ENCODE data around the gene BCL11B. TPM values are rescaled to one million over a fixed set of nuclear protein-coding genes. Genes with fewer than 3 reads are reported as not detected.

BCL11B gene
- polyA plus RNA-seq, 5 donors = 2.6 to 3.4 (median 3.1) TPM

- DNase-seq = no peak
Measured at GRCh38 chr14:99159341-99160340, 112.4 kb downstream of the BCL11B start.

GRCh38 chr14:99158646-99159165 lies 113.3 kb downstream of the BCL11B start:
- DNase-seq = no peak

DNA sequence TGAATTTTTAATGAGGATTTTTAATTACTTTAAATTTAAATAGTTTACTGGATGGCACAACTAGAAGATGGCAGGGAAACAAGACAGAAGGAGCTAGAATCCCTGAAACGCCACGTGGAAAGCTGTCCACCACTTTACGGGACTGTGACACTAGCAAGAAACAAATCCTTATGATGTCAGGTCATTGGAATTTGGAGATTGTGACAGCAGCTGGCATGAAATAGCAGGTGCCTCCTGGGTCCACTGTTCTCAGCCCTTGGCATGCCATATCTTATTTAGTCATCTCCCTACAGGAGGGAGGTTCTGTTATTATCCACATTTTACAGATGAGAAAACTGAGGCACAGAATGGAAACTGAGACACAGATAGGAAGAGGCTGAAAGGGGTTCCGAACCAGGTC lies 113.8 kb downstream of the BCL11B start:
- DNase-seq = no peak

GRCh38 chr14:99157676-99158075 lies 114.3 kb downstream of the BCL11B start:
- no peak for DNase-seq

DNA sequence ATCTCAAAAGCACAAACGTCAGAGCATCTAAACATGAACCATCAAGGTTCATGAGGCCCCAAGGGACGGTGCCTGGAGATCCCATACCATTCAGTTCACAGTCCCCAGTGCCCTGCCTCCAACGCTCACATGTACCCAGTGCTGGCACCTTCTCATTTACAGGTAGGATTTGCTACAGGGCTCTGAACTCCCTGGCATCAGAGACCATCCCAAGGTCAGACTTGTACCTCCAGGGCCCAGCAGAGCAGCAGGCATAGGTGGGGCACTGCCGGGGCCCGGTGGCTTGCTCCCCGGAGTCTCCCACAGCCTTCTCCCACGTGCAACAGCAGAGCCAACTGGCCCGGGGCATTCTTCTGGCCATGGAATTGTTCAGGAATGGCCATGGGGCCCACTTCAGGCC lies 114.8 kb downstream of the BCL11B start:
- DNase-seq = no peak

DNA sequence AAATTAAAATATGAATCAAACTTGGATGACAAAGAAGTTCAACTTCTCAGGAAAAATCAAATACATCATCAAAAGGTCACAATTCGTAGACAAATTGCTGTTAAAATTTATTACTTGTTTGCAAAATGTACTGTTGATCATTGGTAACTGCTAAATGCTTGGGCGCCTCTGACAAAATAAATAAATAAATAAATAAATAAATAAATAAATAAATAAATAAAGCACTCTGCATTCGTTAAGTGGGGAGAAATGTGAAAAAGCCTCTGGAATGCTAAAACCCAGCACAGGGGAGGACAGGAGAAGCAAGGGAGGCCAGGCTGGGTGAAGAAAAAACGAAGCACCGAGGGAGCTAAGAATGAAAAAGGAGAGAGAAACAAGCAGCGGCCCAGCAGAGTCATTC lies 115.2 kb downstream of the BCL11B start:
- no peak for DNase-seq

- DNase-seq = no peak
Measured at GRCh38 chr14:99156090-99156425, 115.9 kb downstream of the BCL11B start.

- no peak for DNase-seq
Measured at GRCh38 chr14:99155173-99156089, 116.6 kb downstream of the BCL11B start.

DNA sequence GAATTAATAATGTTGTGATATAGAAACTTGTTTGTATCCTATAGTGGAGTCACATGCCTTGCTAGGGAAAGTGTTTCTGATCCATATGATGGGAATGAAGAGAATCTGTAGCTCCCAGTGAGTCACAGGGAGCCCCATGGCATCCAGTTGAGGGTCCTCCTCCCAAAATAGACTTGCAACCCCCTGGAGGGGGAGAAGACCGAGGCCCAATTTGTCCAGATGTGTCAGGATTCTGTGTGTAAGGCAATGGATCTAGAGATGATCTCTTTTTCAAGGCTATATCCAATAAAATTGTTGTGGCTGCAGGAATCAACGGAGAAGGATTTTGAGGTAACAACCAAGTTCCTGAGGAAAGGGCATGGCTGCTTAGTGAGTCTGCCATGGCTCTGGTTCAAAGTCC lies 121.8 kb downstream of the BCL11B start:
- no peak for DNase-seq

DNA sequence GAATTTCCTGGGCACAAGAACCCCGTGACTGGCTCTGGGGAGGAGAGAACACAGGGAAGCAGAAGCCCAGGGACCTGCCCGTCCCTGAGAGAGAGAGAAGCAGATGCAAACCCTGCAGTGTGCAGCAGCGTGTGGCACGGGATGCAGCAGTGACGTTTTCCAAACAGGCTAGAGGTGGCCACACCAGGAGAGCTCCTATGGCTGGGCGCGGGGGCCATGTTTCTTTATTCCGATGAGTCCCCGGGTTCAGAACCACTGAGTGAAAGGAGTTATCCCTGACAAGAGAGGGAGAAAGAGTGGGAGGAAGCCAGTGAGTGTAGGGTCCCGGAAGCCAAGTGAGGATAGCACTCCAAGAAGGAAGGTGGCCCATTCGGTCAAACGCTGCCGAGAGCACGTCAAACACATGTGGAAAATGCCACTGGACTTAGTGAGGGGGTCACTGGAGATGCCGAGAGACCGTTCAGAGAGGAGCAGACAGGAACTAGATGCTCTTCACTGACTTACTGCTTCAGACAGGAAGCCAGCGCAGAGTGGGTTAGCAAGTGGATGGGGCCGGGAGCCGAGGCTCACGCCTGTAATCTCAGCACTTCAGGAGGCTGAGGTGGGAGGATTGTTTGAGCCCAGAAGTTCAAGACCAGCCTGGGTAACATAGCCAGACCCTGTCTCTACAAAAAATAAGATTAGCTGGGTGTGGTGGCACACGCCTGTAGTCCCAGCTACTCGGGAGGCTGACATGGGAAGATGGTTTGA lies 123.0 kb downstream of the BCL11B start:
- DNase-seq = no peak

DNA sequence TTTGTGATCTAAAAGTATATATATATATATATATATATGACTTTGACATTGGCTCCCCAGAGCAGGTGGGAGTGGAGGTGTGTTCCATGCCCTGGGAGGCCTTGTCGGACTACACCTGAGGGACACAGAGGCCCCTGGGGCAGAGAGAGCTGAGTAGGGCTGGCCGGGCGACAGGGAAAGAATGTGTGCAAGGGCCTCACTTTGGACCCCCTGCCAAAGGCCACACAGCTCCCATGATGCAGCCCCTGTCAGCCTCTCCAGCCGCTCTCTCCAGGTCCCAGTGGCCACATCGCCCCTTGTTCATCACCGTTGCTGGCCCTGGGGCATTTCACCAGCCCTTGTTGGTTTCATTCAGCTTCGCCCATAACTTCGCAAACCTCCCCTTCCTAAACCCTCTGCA lies 123.9 kb downstream of the BCL11B start:
- no peak for DNase-seq

DNA sequence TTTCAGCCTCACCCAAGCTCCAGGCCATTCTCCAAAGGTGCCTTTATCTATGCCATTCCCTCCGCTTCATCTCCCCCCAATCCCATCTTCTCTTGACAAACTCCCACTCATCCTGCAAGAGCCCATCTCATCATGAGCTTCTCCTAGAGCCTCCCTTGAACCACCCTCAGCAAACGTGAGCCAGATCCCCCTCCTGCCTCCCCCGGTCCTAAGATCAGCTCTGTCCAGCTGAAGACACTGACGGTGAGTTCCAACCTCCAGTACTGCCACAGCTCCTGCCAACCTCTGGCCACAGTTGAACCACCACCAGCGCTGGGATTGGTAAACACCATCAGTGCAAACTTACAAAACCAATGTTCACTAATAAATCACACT lies 124.6 kb downstream of the BCL11B start:
- DNase-seq = no peak

DNA sequence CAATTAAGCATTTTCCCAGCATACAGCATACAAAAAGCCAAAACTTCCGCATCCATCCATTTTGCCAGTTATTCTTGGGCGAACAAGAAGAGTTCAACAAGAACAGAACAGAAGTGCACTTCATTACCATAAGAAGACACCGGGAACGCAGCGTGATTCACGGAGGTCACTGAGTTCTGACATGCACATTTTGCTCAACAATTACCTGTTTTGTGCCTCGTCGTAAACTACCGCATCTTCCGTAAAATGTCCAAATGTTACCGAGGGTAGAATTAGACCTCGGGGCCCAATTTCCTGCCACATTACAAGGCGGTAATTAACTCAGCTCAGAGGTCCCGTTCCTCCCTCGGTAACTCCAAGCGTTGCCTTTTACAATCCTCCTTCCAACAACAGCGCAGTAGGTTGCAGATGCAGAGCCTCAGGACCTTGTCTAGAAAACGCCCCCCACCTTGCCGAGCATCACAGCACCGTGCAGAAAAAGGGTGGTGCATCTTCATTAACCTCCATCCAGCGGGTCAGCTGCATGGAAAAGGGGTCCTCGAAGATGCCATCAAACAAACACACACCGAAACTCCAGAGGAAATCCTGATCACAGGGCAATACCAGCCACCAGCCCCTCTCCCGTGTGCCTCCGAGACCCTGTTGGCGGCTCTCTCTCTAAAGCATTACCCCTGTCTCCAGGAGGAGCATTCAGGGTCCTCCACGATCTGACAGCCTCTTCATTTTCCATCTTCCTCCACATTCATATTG lies 125.2 kb downstream of the BCL11B start:
- DNase-seq = no peak

- no peak for DNase-seq
Measured at GRCh38 chr14:99145307-99145706, 126.7 kb downstream of the BCL11B start.

GRCh38 chr14:99143793-99144192 lies 128.2 kb downstream of the BCL11B start:
- no peak for DNase-seq

DNA sequence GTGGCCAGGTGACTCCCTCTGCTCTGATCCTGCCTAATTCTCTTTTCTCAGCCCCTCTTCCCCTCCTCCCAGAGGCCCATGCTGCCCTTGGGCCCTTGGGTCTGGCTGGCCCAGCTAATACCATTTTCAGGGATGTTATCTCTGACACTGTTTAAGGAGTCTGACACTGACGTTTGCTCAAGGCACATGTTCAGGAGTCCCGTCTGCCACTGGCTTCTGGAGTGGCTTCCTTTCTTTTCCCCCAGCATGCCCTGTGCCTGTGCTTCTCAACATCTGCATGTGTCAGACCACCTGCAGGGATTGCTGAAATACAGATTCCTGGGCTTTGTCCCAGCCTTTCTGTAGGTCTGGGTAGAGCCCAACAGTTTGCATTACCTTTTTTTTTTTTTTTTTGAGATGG lies 128.9 kb downstream of the BCL11B start:
- no peak for DNase-seq

- DNase-seq = no peak
Measured at GRCh38 chr14:99141236-99141635, 130.8 kb downstream of the BCL11B start.

- DNase-seq = no peak
Measured at GRCh38 chr14:99138999-99139865, 132.8 kb downstream of the BCL11B start.

DNA sequence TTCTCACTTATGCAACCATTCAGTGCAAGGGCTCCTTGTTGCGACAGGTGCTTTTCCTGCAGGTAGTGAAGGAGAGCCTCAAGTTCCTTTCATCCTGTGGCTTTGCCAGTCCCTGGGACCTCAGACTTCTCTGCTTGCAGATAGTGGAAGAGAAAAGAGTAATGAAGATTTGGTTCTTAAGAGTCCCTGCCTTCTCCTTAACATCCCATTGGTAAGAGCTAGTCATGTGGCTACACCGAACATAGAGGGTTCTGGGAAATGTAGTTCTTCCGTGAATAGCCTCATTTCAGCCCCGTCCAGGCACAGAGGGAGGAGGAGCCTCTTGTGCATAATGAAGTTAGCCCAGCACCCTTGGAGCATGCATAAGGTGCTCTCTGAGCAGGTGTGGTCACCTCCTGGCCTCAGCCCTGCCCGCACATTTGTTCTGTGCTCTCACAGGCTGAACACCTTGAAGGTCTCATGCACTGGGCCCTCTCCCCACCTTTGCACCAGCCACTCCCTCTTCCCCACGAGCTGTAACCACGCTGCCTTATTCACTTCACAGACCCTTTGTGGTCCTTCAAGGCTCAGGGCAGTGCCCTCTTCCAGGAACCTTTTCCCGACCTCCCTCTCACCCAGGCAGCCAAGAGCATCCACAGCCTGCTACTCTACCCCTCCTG lies 134.0 kb downstream of the BCL11B start:
- no peak for DNase-seq
